Aorta (tissue), 5 donors: ENCODE measurements around the gene CEMIP. TPM values are rescaled to one million over a fixed set of nuclear protein-coding genes. Genes with fewer than 3 reads are reported as not detected.

Experiments used
- ATAC-seq: fragments of 200-7000 bp; cut with Tn5 transposase; one replicate; pipeline ENCODE4 v1.9.1; 2022; ENCODE audit warnings: moderate library complexity; ENCODE audit not compliant: low FRiP score
- DNase-seq, 2 donors: peaks; one replicate each; pipeline ENCODE4 v3.0.0-alpha.2; 2020
- H3K27ac ChIP-seq, 2 donors: one replicate each; pipeline ENCODE4 v1.5.1; 2013; ENCODE audit warnings: low read length in 2 of 2, mild to moderate bottlenecking in 2 of 2, moderate library complexity in 2 of 2, control low read depth in 1 of 2, inconsistent platforms in 1 of 2, low read depth in 1 of 2
- H3K27me3 ChIP-seq, 2 donors: one replicate each; pipeline ENCODE4 v1.6.1; 2013; ENCODE audit warnings: control low read depth in 1 of 2, low read length in 1 of 2, mild to moderate bottlenecking in 1 of 2, moderate library complexity in 1 of 2; ENCODE audit not compliant: insufficient read depth in 2 of 2, control insufficient read depth in 1 of 2
- H3K36me3 ChIP-seq, 2 donors: one replicate each; pipeline ENCODE4 v1.6.1; 2013; ENCODE audit warnings: control low read depth in 1 of 2, low read length in 1 of 2, mild to moderate bottlenecking in 1 of 2; ENCODE audit not compliant: insufficient read depth in 2 of 2, control insufficient read depth in 1 of 2
- H3K4me1 ChIP-seq, 2 donors: one replicate each; pipeline ENCODE4 v1.6.1; 2013; ENCODE audit warnings: low read length in 2 of 2, control low read depth in 1 of 2, mild to moderate bottlenecking in 1 of 2, moderate library complexity in 1 of 2; ENCODE audit not compliant: insufficient read depth in 2 of 2, control insufficient read depth in 1 of 2
- H3K4me3 ChIP-seq, 2 donors: one replicate each; pipeline ENCODE4 v1.5.1; 2013; ENCODE audit warnings: low read length in 2 of 2, control low read depth in 1 of 2, mild to moderate bottlenecking in 1 of 2
- H3K9me3 ChIP-seq: one replicate; pipeline ENCODE4 v1.6.1; 2013; ENCODE audit warnings: mild to moderate bottlenecking, low read length; ENCODE audit not compliant: control insufficient read depth
- WGBS, 2 donors: extraction: QIAGEN DNeasy Blood & Tissue Kit; methylation state at CpG; one replicate each; pipeline ENCODE4 v1.1.7; 2013; 5-methylcytosine and 5-hydroxymethylcytosine counted together
- intact Hi-C, 2 donors: fragments of 100-400 bp; cut with DNase I; formaldehyde crosslinking; loops; one replicate each; pipeline versions ENCODE4 v1.14.2 to v1.15.0; 2022
- long read RNA-seq, 2 donors: library from polyadenylated mRNA; unstranded; transcript quantifications; one replicate each; pipeline ENCODE4 v2.0.0, GENCODE V29; 2020 to 2021
- polyA plus RNA-seq, 2 donors: library from polyadenylated mRNA; stranded (reverse); fragments of 200-250 nt; gene quantifications; one replicate each; pipeline ENCODE4 v1.2.3, GENCODE V29; 2013
- total RNA-seq, 2 donors: library from RNA; stranded (reverse); fragmentation: NEBNext Ultra II Directional; extraction: Animal tissue kit (Norgen Biotek cat#: 25700); gene quantifications; one replicate each; pipeline ENCODE4 v1.2.1, GENCODE V29; 2021
- donor health status: healthy with polysubstance abuse.
- donor health status: Bipolar disorder and iron deficiency.
- donor health status: DM: no; HTN: no; CAD: no.
- donor health status: DM: no; HTN: no; CAD: no.
- donor health status: DM: yes; HTN: yes; CAD: no.

Gene CEMIP
- total RNA-seq, result 10 to 100 TPM in 1 of 2 donors, 1 to 10 TPM in 1; 7.5 to 12.1 TPM
- under 1 TPM; under 0.01 to 0.10 TPM for polyA plus RNA-seq
- long read RNA-seq, donor 1, partial matches to known transcripts, result 6 of 26 reads
- long read RNA-seq, donor 1, other reads (novel, unspliced or antisense), result 20 of 26 reads
- long read RNA-seq, donor 2, partial matches to known transcripts, result 2 of 16 reads
- long read RNA-seq, donor 2, other reads (novel, unspliced or antisense), result 14 of 16 reads

GRCh38 chr15:80778964-80779657, at the start of gene CEMIP:
TSS of gene CEMIP (plus strand) at chr15:80779370. CDS start at chr15:80873880, 94,510 bp downstream.
- Histone ChIP-seq H3K4me1 (no peaks in the 10 kb centered on the region), H3K27me3 (no peaks in the 10 kb centered on the region), H3K27ac (no peak within 1 kb of the TSS), H3K9me3 (no peaks in the 10 kb centered on the region), H3K4me3 (peak within 1 kb of the TSS; percentile 1 to 38), H3K36me3 (no peaks in the 10 kb centered on the region)
- DNase-seq (peak; percentile 71 to 89), ATAC-seq (peak; percentile 88)
- WGBS, 2 donors, result 1% methylated on average over 70 to 75 of the region's 75 CpGs
- intact Hi-C loops, result loop anchor here (2.0 to 5.0 kb wide), 6 partner anchors 87 to 212 kb away; no protein-coding TSS in a partner anchor

DNA sequence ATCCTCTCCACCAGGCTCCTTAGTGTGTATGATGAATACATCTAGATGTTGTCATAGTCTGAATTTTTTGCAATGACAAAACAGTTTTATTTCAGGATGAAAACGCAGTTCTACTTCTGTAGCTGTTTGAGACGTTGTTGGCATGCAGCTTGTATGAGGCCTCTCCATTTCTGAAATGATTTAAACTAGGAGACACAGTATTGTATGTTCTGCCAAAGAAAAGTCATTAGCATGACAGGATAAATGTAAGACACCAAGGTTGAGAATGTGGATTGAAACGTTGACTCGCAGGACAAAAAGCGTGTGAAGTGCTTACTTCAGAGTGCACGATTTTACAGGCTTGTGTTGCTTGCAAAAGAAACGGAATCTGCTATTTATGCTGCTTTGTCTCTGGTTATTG, 48.8 kb upstream of the CEMIP start:
- DNase-seq (no peak), ATAC-seq (no peak)
- Histone ChIP-seq H3K27ac (no peak overlapping the region), H3K4me3 (no peak overlapping the region), H3K9me3 (no peaks in the 10 kb centered on the region), H3K36me3 (no peaks in the 10 kb centered on the region), H3K27me3 (no peaks in the 10 kb centered on the region), H3K4me1 (no peaks in the 10 kb centered on the region)
- 89% methylated on average over 7 of the region's 7 CpGs for WGBS, 2 donors
- intact Hi-C loops, result no loop called here

- no peak overlapping the region for H3K4me3 ChIP-seq
- no peaks in the 10 kb centered on the region for H3K4me1 ChIP-seq
- DNase-seq (no peak), ATAC-seq (no peak)
- intact Hi-C loops, result no loop called here
- no peak overlapping the region for H3K27ac ChIP-seq
- H3K36me3 ChIP-seq, result no peaks in the 10 kb centered on the region
- 65 to 68% methylated on average over 6 of the region's 6 CpGs for WGBS, 2 donors
- H3K27me3 ChIP-seq, result no peaks in the 10 kb centered on the region
- H3K9me3 ChIP-seq, result no peaks in the 10 kb centered on the region
Measured at GRCh38 chr15:80730926-80731325, 48.2 kb upstream of the CEMIP start.

- no peak overlapping the region for H3K4me3 ChIP-seq
- H3K36me3 ChIP-seq, result no peaks in the 10 kb centered on the region
- WGBS, 2 donors, result 74 to 77% methylated on average over 6 of the region's 6 CpGs
- intact Hi-C loops, result no loop called here
- no peaks in the 10 kb centered on the region for H3K9me3 ChIP-seq
- DNase-seq (no peak), ATAC-seq (no peak)
- H3K27ac ChIP-seq, result no peak overlapping the region
- H3K4me1 ChIP-seq, result no peaks in the 10 kb centered on the region
- no peaks in the 10 kb centered on the region for H3K27me3 ChIP-seq
Measured at GRCh38 chr15:80732167-80732566, 47.0 kb upstream of the CEMIP start.

GRCh38 chr15:80732818-80733217, 46.4 kb upstream of the CEMIP start:
- ATAC-seq (no peak), DNase-seq (no peak)
- intact Hi-C loops, result no loop called here
- 96 to 99% methylated on average over 5 of the region's 5 CpGs for WGBS, 2 donors
- no peaks in the 10 kb centered on the region for H3K4me1 ChIP-seq
- no peaks in the 10 kb centered on the region for H3K27me3 ChIP-seq
- no peaks in the 10 kb centered on the region for H3K9me3 ChIP-seq
- no peaks in the 10 kb centered on the region for H3K36me3 ChIP-seq
- H3K4me3 ChIP-seq, result no peak overlapping the region
- no peak overlapping the region for H3K27ac ChIP-seq

DNA sequence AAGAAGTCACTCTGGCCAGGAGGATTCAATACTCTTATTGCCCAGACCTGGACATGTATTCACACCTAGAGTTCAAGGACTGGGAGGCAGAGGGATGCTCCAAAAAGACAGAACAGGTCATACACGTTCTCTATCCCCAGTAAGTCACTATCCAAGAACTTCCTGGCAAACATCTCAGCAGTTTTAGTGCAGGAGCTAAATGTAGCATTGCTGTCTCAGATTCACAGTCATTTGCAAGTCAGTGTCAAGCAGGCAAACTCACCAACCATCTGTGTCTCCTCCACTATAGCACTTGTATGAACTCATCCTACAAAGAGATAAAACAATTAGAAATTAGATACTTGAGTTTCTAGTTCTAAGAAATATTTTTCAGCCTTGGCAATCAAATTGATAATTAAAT, 45.7 kb upstream of the CEMIP start:
- intact Hi-C loops, result no loop called here
- no peaks in the 10 kb centered on the region for H3K4me1 ChIP-seq
- no peaks in the 10 kb centered on the region for H3K27me3 ChIP-seq
- no peak for DNase-seq
- no peak overlapping the region for H3K4me3 ChIP-seq
- WGBS, 2 donors, result 73 to 80% methylated on average over 1 of the region's 1 CpG
- H3K9me3 ChIP-seq, result no peaks in the 10 kb centered on the region
- no peak overlapping the region for H3K27ac ChIP-seq
- H3K36me3 ChIP-seq, result no peaks in the 10 kb centered on the region
- no peak for ATAC-seq

- WGBS, 2 donors, result 96 to 98% methylated on average over 8 of the region's 8 CpGs
- no peak overlapping the region for H3K27ac ChIP-seq
- H3K36me3 ChIP-seq, result no peaks in the 10 kb centered on the region
- no peaks in the 10 kb centered on the region for H3K4me1 ChIP-seq
- intact Hi-C loops, result no loop called here
- no peak for ATAC-seq
- H3K27me3 ChIP-seq, result no peaks in the 10 kb centered on the region
- H3K4me3 ChIP-seq, result no peak overlapping the region
- DNase-seq, result no peak
- no peaks in the 10 kb centered on the region for H3K9me3 ChIP-seq
Measured at GRCh38 chr15:80735344-80735743, 43.8 kb upstream of the CEMIP start.

GRCh38 chr15:80736560-80736959, 42.6 kb upstream of the CEMIP start:
- H3K27ac ChIP-seq, result no peak overlapping the region
- no peak overlapping the region for H3K4me3 ChIP-seq
- 62 to 67% methylated on average over 4 of the region's 4 CpGs for WGBS, 2 donors
- H3K36me3 ChIP-seq, result no peaks in the 10 kb centered on the region
- H3K9me3 ChIP-seq, result no peaks in the 10 kb centered on the region
- intact Hi-C loops, result no loop called here
- no peaks in the 10 kb centered on the region for H3K27me3 ChIP-seq
- DNase-seq, result no peak
- ATAC-seq, result no peak
- no peaks in the 10 kb centered on the region for H3K4me1 ChIP-seq

- no peaks in the 10 kb centered on the region for H3K9me3 ChIP-seq
- no peak overlapping the region for H3K27ac ChIP-seq
- 90 to 92% methylated on average over 3 of the region's 3 CpGs for WGBS, 2 donors
- DNase-seq (no peak), ATAC-seq (no peak)
- no peaks in the 10 kb centered on the region for H3K4me1 ChIP-seq
- H3K4me3 ChIP-seq, result no peak overlapping the region
- H3K27me3 ChIP-seq, result no peaks in the 10 kb centered on the region
- H3K36me3 ChIP-seq, result no peaks in the 10 kb centered on the region
- intact Hi-C loops, result no loop called here
Measured at GRCh38 chr15:80739919-80740318, 39.3 kb upstream of the CEMIP start.
